ENCODE measurements around the gene UBTD2. TPM values are rescaled to one million over a fixed set of nuclear protein-coding genes. Genes with fewer than 3 reads are reported as not detected.
A peak's percentile ranks its signal among the peaks of the same experiment; 100 is the strongest.

UBTD2 gene
- total RNA-seq, 1 experiment from 2014 or later: 42.6 TPM

- peaks cover 39% of the 10 kb centered on the region; the same call in 1 of the 2 replicates for H3K79me2 ChIP-seq (ENCODE audit: insufficient read depth, low read length)
- H4K8ac ChIP-seq (replicated peaks; ENCODE audit: insufficient read length, low read depth, low read length): no peak overlapping the region
- Mint-ChIP-seq H3K27me3 (ENCODE audit: low read depth) (no peaks in the 10 kb centered on the region), H3K4me3 (peak overlapping the region; percentile 96 to 98), H3K4me1 (peaks cover 30 to 36% of the 10 kb centered on the region in 2 experiments), H3K9me3 (no peaks in the 10 kb centered on the region; a peak in 1 of 5 replicates), H3K36me3 (ENCODE audit: insufficient read depth in 1 of 3, low read depth in 3 of 3) (peaks cover 0 to 16% (median 9%) of the 10 kb centered on the region in 3 experiments; a peak in 5 of 7 replicates), H3K27ac (peak overlapping the region; percentile 94 to 97 (median 97))
- peak overlapping the region; percentile 3 for H3K18ac ChIP-seq (ENCODE audit: insufficient read length, low read depth, low read length)
- H3K4ac ChIP-seq (ENCODE audit: low read depth, low read length): no peak overlapping the region
- no peak overlapping the region for H3T11ph ChIP-seq (ENCODE audit: low read length)
- no peaks in the 10 kb centered on the region for H3K79me1 ChIP-seq (ENCODE audit: insufficient read depth, low read depth, low read length, poor library complexity, severe bottlenecking)
- no peak overlapping the region for H2AFZ ChIP-seq (ENCODE audit: low read length)
- WGBS (ENCODE audit: extremely low coverage, insufficient read length, low lambda C conversion rate): no CpG with 5 or more reads among the region's 13 CpGs
- no peak overlapping the region for H2AK5ac ChIP-seq (ENCODE audit: insufficient read length, low read length)
- H3K56ac ChIP-seq (ENCODE audit: insufficient read length, low read depth, low read length): no peak overlapping the region
- H4K91ac ChIP-seq (ENCODE audit: insufficient read length, low read depth, low read length): no peak overlapping the region
- H3K14ac ChIP-seq (ENCODE audit: insufficient read depth, low read length): peak overlapping the region; percentile 72; the same call in 1 of the 2 replicates
- no peak overlapping the region for H4K5ac ChIP-seq (ENCODE audit: insufficient read length, low read depth, low read length)
- peaks cover 6% of the 10 kb centered on the region for H3K23me2 ChIP-seq (ENCODE audit: insufficient read length, low read depth, low read length, poor library complexity, severe bottlenecking)
- H2BK5ac ChIP-seq (ENCODE audit: insufficient read length, low read length): no peak overlapping the region
- no peaks in the 10 kb centered on the region for H3K27me3 ChIP-seq (ENCODE audit: insufficient read depth, low read length)
- H3K4me1 ChIP-seq (ENCODE audit: insufficient read depth, low read length): peaks cover 4% of the 10 kb centered on the region; the same call in 1 of the 2 replicates
- no peak overlapping the region for H3K23ac ChIP-seq (ENCODE audit: insufficient read length, low read depth, low read length)
- no peak overlapping the region for H2BK120ac ChIP-seq (ENCODE audit: low read depth, low read length, poor library complexity, severe bottlenecking)
- no peak overlapping the region for H2BK15ac ChIP-seq (ENCODE audit: low read depth, low read length)
- no peak for TF ChIP-seq CTCF (conservative IDR thresholded peaks at IDR 0.05)
- no peak overlapping the region for H2BK20ac ChIP-seq (ENCODE audit: low read depth, low read length, poor library complexity, severe bottlenecking)
- no peak overlapping the region for H2BK12ac ChIP-seq (ENCODE audit: insufficient read length, low read depth, low read length)
- H3K4me2 ChIP-seq (ENCODE audit: insufficient read depth, insufficient read length, low read length): peak overlapping the region; percentile 96
- H3K9me3 ChIP-seq (ENCODE audit: control insufficient read depth, low read depth, low read length): no peaks in the 10 kb centered on the region
- H4K20me1 ChIP-seq (ENCODE audit: control insufficient read depth, insufficient read depth, insufficient read length): no peaks in the 10 kb centered on the region
- peak overlapping the region; percentile 7 for H3K27ac ChIP-seq (ENCODE audit: insufficient read length, low read depth, low read length)
- H3K9ac ChIP-seq (ENCODE audit: extremely low read depth, insufficient read length, low read length): peak overlapping the region; percentile 95
- DNase-seq: no peak
Observed at GRCh38 chr5:172282272-172283019, 1.1 kb downstream of the UBTD2 start.
